Activated CD4-positive, alpha-beta T cell treated with anti-CD3 and anti-CD28 coated beads, Interleukin-2, amount 10 ng/mL, durations not matched to agents 7 days and 5 days (primary cell): ENCODE data around the gene CSNK2A2. TPM values are rescaled to one million over a fixed set of nuclear protein-coding genes. Genes with fewer than 3 reads are reported as not detected.

Experiments
- CTCF ChIA-PET: fragments of 350-600 bp; sonication (Branson Sonifier 250); formaldehyde crosslinking; loops from one replicate; lab custom pipeline; 2021; ENCODE audit warnings: antibody characterized with exemption; lab: Charles Lee
- POLR2A ChIA-PET: fragments of 350-600 bp; sonication (Branson Sonifier 250); formaldehyde crosslinking; loops from one replicate; lab custom pipeline; 2021; ENCODE audit warnings: antibody characterized with exemption; lab: Charles Lee
- DNase-seq: peaks from one replicate; pipeline ENCODE4 v3.0.0-alpha.2; 2020
- H3K27ac Mint-ChIP-seq: one replicate; pipeline ENCODE4 v1.8.0; 2021; ENCODE audit warnings: mild to moderate bottlenecking, moderate library complexity, mixed read lengths
- H3K27me3 Mint-ChIP-seq: one replicate; pipeline ENCODE4 v1.8.0; 2021; ENCODE audit warnings: mixed read lengths
- H3K36me3 Mint-ChIP-seq: one replicate; pipeline ENCODE4 v1.8.0; 2021; ENCODE audit warnings: low read depth, mixed read lengths
- H3K4me1 Mint-ChIP-seq: one replicate; pipeline ENCODE4 v1.8.0; 2021; ENCODE audit warnings: mixed read lengths
- H3K4me3 Mint-ChIP-seq: one replicate; pipeline ENCODE4 v1.8.0; 2021; ENCODE audit warnings: mild to moderate bottlenecking, moderate library complexity, mixed read lengths
- H3K9me3 Mint-ChIP-seq: one replicate; pipeline ENCODE4 v1.8.0; 2021; ENCODE audit warnings: mixed read lengths
- total RNA-seq, 2 experiments: library from RNA; stranded (reverse); gene quantifications; one replicate each; pipeline ENCODE4 v1.2.3, GENCODE V29; 2021

The CSNK2A2 gene
- total RNA-seq, 2 experiments from 2014 or later = 64.8 to 70.4 TPM

DNA sequence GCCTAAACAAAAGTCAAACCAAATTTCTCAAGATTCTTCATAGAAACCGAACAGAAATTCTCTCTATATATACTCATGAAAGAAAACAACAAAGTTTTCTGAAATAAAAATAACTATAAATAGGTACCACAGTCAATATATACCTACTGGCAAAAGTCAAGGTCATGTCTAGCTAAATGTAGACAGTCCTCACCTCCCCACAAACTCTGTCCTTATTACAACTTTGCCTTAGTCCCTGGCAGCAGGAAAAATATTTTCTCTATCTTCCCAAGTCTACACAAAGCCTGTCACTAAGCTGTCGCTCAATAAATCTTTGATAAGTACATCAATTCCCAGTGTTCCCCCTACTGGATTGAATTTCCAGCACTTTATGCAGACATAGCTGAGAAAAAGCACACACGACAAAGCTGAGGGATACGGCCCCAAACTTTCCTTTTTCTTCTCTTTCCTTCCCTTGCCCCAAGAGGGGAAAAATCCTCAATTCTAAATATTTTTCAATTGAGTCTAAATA, 71.4 kb downstream of the CSNK2A2 start:
- H3K36me3 Mint-ChIP-seq = peaks cover 10% of the 10 kb centered on the region
- H3K9me3 Mint-ChIP-seq = no peaks in the 10 kb centered on the region
- H3K4me1 Mint-ChIP-seq = peaks cover 58% of the 10 kb centered on the region
- ChIA-PET CTCF (interaction anchor here (1.1 to 2.3 kb wide), 5 partner anchors 11 to 26 kb away, joined by 3 to 7 read pairs (median 6); no protein-coding TSS in a partner anchor), POLR2A (no interaction called here)
- H3K4me3 Mint-ChIP-seq = peak overlapping the region; percentile 80
- H3K27ac Mint-ChIP-seq = peak overlapping the region; percentile 76
- no peaks in the 10 kb centered on the region for H3K27me3 Mint-ChIP-seq
- DNase-seq = no peak

DNA sequence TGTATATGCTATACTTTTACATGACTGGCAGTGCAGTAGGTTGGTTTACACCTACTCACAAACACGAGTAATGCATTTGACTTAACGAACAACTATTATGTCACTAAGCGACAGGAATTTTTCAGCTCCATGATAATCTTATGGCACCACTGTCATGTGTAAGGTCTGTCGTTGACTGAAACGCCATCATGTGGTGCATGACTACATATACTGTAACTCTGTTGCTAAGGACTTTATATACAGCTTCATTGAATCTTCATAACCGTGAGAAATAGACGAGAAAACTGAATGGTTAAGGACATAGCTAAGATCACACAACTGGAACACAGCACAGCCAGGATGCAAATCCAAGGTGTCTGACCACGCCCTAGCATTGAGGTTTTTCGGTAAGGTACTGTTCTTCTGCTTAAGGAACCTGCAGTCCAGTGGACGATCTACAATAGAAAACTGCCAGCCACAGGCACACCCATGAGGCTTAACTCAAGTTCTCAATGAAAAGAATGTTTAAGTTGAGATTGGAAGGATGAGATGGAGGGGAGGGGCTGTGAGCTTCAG, 72.0 kb downstream of the CSNK2A2 start:
- DNase-seq = no peak
- H3K9me3 Mint-ChIP-seq = no peaks in the 10 kb centered on the region
- no peak overlapping the region for H3K27ac Mint-ChIP-seq
- peaks cover 63% of the 10 kb centered on the region for H3K4me1 Mint-ChIP-seq
- no peak overlapping the region for H3K4me3 Mint-ChIP-seq
- ChIA-PET POLR2A (no interaction called here), CTCF (interaction anchor here (1.1 to 2.2 kb wide), 3 partner anchors 10 to 17 kb away, joined by 3 to 7 read pairs (median 4); no protein-coding TSS in a partner anchor)
- no peaks in the 10 kb centered on the region for H3K27me3 Mint-ChIP-seq
- H3K36me3 Mint-ChIP-seq = peaks cover 10% of the 10 kb centered on the region

DNA sequence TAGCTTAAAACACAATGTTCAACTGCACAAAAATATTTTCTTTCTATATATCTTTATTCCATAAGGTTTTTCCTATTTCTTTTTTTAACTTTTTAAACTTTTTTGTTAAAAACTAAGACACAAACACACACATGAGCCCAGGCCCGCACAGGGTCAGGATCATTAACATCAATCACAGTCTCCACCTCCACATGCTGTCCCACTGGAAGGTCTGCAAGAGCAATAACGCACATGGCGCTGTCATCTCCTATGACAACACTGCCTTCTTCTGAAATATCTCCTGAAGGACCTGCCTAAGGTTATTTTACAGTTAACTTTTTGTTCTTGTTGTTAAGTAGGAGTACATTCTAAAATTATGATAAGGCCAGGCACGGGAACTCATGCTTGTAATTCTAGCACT, 72.9 kb downstream of the CSNK2A2 start:
- no peak overlapping the region for H3K27ac Mint-ChIP-seq
- H3K4me3 Mint-ChIP-seq = no peak overlapping the region
- DNase-seq = no peak
- no peaks in the 10 kb centered on the region for H3K27me3 Mint-ChIP-seq
- ChIA-PET CTCF (no interaction called here), POLR2A (no interaction called here)
- peaks cover 10% of the 10 kb centered on the region for H3K36me3 Mint-ChIP-seq
- no peaks in the 10 kb centered on the region for H3K9me3 Mint-ChIP-seq
- peaks cover 65% of the 10 kb centered on the region for H3K4me1 Mint-ChIP-seq

DNA sequence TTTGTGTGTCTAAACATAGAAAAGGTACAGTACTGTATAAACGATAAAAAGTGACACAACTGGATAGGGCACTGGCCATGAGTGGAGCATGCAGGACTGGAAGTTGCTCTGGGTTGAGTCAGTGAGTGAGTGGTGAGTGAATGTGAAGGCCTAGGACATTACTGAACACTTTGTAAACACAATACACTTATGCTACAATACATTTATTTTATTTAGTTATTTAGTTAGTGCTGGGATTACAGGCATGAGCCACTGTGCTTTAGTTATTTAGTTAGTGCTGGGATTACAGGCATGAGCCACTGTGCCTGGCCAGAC, 73.3 kb downstream of the CSNK2A2 start:
- peaks cover 9% of the 10 kb centered on the region for H3K36me3 Mint-ChIP-seq
- peaks cover 62% of the 10 kb centered on the region for H3K4me1 Mint-ChIP-seq
- CTCF ChIA-PET = no interaction called here
- no peak for DNase-seq
- no peaks in the 10 kb centered on the region for H3K9me3 Mint-ChIP-seq
- no peak overlapping the region for H3K4me3 Mint-ChIP-seq
- no peaks in the 10 kb centered on the region for H3K27me3 Mint-ChIP-seq
- POLR2A ChIA-PET = no interaction called here
- H3K27ac Mint-ChIP-seq = no peak overlapping the region

DNA sequence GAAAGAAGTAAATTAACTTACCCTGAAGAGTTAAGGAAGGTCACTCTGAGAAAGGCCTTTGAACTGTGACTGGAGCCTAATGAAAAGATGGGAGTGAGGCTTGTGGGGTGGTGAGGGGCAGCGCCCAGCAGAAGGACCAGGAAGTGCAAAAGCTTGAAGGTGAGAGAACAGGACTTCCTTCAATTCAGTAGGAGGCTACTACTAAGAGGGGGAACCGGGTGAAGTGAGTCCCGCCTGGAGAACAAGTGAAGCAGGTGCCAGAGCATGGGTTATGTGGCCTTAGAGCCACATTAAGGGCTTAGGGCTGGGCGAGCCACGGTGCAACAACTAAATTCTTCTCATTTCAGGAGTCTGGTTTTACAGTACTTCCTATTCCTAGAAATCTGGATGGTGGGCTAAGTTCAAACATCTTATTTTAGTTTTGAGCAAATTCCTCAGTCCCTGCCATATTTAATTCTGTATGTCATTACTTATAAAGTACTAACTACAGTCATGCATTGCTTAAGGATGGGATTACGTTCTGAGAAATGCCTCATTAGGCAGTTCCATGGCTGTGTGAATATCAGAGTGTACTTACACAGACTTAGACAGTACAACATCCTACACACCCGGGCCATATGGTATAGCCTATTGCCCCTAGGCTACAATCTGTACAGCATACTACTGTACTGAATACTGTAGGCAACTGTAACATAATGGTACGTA, 73.9 kb downstream of the CSNK2A2 start:
- DNase-seq = no peak
- Mint-ChIP-seq H3K9me3 (no peaks in the 10 kb centered on the region), H3K4me1 (peaks cover 59% of the 10 kb centered on the region), H3K27me3 (no peaks in the 10 kb centered on the region), H3K36me3 (peaks cover 6% of the 10 kb centered on the region), H3K27ac (no peak overlapping the region), H3K4me3 (no peak overlapping the region)
- ChIA-PET CTCF (interaction anchor here (1.4 to 2.3 kb wide), 2 partner anchors 15 to 22 kb away, joined by 3 to 8 read pairs; no protein-coding TSS in a partner anchor), POLR2A (interaction anchor here (0.6 to 0.7 kb wide), 2 partner anchors 17 to 1843 kb away, joined by 3 to 5 read pairs; no protein-coding TSS in a partner anchor)

DNA sequence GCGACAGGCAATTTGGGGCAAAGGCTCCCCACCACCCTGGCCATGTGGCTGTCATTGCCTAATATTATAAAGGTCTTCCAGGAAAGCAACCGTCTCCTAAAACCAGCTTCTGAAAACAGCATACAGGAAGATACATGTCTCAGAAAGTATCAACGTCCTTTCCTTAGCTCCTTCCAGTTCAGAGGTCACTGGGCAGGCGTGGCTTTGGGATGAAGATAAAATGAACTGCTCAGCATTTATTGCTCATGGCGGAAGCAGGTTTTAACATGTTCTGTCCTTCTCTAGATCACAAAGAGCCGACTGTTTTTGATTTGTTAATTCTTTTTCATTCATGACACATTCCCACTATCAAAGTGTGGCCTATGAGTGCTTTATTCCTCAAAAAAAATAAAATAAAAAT, 76.8 kb downstream of the CSNK2A2 start:
- Mint-ChIP-seq H3K27ac (no peak overlapping the region), H3K4me1 (peaks cover 42% of the 10 kb centered on the region)
- POLR2A ChIA-PET = no interaction called here

DNA sequence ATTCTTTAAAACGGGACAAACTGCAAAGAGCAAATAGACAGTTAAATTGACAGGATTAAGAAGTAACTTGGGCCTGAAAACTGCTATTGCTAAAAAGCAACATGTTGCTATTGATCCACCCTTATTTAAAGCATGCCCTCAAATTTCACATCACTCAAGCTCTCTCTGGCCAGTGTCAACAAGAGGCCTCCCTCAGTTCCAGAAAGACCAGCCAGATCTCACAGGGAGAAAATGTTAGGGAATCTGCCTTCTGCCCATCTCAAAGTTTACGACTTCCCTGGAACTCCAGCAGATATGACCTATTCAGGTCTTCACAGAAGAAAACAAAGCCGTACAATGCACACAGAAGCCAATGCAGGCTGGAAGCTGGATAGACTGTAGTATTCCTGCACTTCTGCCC, 77.7 kb downstream of the CSNK2A2 start:
- Mint-ChIP-seq H3K27ac (no peak overlapping the region), H3K36me3 (peaks cover 9% of the 10 kb centered on the region), H3K4me1 (peaks cover 35% of the 10 kb centered on the region), H3K27me3 (no peaks in the 10 kb centered on the region), H3K4me3 (no peak overlapping the region), H3K9me3 (no peaks in the 10 kb centered on the region)
- POLR2A ChIA-PET = no interaction called here
- no peak for DNase-seq
- CTCF ChIA-PET = interaction anchor here (1.3 kb wide), 1 partner anchor 120 kb away, joined by 3 read pairs; no protein-coding TSS in a partner anchor

More for the DNA sequence above, 76.8 kb downstream of the CSNK2A2 start:
- H3K9me3 Mint-ChIP-seq = no peaks in the 10 kb centered on the region
- CTCF ChIA-PET = interaction anchor here (1.1 to 1.3 kb wide), 3 partner anchors 8 to 121 kb away, joined by 3 to 6 read pairs (median 5); no protein-coding TSS in a partner anchor
- DNase-seq = no peak
- no peaks in the 10 kb centered on the region for H3K27me3 Mint-ChIP-seq
- H3K36me3 Mint-ChIP-seq = peaks cover 2% of the 10 kb centered on the region
- no peak overlapping the region for H3K4me3 Mint-ChIP-seq

DNA sequence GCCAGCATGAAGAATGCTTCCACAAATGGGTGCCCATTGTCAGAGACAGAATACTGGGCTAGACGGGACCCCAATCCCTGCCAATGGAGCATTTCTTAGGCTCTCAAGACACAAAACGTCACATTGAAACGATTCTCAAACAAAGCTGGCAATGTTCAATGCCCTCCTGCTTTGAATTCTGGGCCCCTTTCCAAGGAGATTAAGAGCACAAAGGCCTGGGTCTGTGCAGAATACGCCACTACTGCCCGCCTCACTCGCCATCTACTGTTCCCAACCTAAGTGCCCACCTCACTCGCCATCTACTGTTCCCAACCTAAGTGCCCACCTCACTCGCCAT, 78.4 kb downstream of the CSNK2A2 start:
- H3K4me1 Mint-ChIP-seq = peaks cover 31% of the 10 kb centered on the region

DNA sequence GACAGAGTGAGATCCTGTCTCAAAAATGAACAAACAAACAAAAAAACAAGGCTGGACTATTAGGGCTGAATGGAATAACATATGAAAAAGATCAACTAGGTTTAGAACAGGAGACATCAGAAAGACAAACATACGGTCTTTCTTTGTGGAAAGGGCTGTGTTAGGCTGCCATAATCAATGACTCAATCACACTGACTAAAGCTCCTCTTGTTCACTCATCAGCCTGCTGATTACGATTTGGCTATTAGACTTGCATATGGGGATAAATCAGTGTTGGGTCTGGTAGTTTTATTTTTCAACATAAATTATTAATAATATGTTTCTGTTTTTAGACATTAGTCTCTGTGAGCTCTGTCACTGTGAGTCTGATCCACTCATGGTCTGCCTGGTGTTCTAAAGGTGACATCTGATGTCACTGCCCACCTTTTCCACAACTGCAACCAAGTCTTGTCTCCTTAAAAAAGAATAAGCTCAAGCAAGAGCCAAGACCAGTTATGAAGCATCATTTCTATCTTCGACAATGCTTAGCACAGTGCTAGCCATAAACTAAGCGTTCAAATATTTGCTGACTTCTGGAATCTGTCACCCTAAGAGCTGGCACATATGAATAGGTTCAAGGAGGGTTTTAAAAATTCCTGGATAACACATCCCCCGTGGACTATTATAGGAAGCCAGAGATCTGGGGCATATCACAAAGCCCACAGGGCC, 79.0 kb downstream of the CSNK2A2 start:
- peaks cover 26% of the 10 kb centered on the region for H3K4me1 Mint-ChIP-seq
- H3K9me3 Mint-ChIP-seq = no peaks in the 10 kb centered on the region
- no peak overlapping the region for H3K27ac Mint-ChIP-seq
- ChIA-PET POLR2A (no interaction called here), CTCF (interaction anchor here (0.6 to 1.6 kb wide), 4 partner anchors 9 to 1699 kb away, joined by 3 to 5 read pairs (median 3); no protein-coding TSS in a partner anchor)
- no peaks in the 10 kb centered on the region for H3K27me3 Mint-ChIP-seq
- peaks cover 17% of the 10 kb centered on the region for H3K36me3 Mint-ChIP-seq
- DNase-seq = no peak
- no peak overlapping the region for H3K4me3 Mint-ChIP-seq

More for the DNA sequence above, 78.4 kb downstream of the CSNK2A2 start:
- Mint-ChIP-seq H3K27me3 (no peaks in the 10 kb centered on the region), H3K9me3 (no peaks in the 10 kb centered on the region), H3K27ac (no peak overlapping the region), H3K4me3 (no peak overlapping the region), H3K36me3 (peaks cover 16% of the 10 kb centered on the region)
- POLR2A ChIA-PET = no interaction called here
- CTCF ChIA-PET = no interaction called here
- no peak for DNase-seq

DNA sequence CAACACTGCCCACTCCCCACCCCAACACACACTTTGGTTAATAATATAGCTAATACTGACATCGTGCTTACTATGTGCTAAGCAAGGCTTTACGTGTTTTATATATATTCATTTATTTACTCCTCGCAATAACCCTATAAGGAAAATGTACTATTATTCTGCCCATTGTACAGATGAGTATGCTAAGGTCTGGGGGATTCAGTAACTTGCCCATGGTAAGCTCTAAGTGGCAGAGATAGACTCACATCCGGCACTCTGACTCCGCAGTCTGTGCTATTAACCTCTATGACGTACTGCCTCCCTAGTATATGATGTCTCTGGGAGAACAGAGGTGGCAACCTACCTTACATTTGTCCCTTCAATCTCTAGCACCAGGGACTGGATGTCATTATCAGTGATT, 81.4 kb downstream of the CSNK2A2 start:
- H3K27me3 Mint-ChIP-seq = no peaks in the 10 kb centered on the region
- DNase-seq = no peak
- POLR2A ChIA-PET = no interaction called here
- CTCF ChIA-PET = interaction anchor here (0.9 to 2.2 kb wide), 3 partner anchors 10 to 19 kb away, joined by 3 to 7 read pairs (median 3); partner anchors contain the start of gene CFAP20
- no peak overlapping the region for H3K27ac Mint-ChIP-seq
- no peak overlapping the region for H3K4me3 Mint-ChIP-seq
- H3K36me3 Mint-ChIP-seq = peaks cover 31% of the 10 kb centered on the region
- peaks cover 13% of the 10 kb centered on the region for H3K4me1 Mint-ChIP-seq
- H3K9me3 Mint-ChIP-seq = no peaks in the 10 kb centered on the region

DNA sequence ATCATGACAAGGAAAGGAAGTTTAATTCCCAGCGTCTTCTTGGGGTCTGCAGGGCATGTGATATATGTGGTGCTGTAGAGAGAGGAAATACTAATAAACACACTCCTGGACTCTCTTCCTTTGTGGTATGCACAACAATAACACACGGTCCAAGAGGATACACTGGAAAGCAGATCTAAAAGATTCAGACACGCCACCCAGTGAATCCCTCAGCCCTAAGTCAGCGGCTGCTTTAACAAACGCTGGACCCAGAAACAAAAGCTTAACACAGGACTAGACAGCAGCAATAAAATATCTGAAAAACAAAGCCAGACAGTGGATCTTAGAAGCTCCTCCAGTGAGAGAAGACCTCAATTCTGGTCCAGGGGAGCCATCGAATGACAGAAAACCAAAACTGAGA, 81.8 kb downstream of the CSNK2A2 start:
- no peak for DNase-seq
- H3K27me3 Mint-ChIP-seq = no peaks in the 10 kb centered on the region
- CTCF ChIA-PET = interaction anchor here (0.6 to 2.2 kb wide), 4 partner anchors 11 to 240 kb away, joined by 3 to 7 read pairs (median 4); partner anchors contain the start of gene CFAP20
- H3K4me1 Mint-ChIP-seq = peaks cover 10% of the 10 kb centered on the region
- peaks cover 31% of the 10 kb centered on the region for H3K36me3 Mint-ChIP-seq
- POLR2A ChIA-PET = no interaction called here
- H3K27ac Mint-ChIP-seq = no peak overlapping the region
- no peaks in the 10 kb centered on the region for H3K9me3 Mint-ChIP-seq
- H3K4me3 Mint-ChIP-seq = no peak overlapping the region

DNA sequence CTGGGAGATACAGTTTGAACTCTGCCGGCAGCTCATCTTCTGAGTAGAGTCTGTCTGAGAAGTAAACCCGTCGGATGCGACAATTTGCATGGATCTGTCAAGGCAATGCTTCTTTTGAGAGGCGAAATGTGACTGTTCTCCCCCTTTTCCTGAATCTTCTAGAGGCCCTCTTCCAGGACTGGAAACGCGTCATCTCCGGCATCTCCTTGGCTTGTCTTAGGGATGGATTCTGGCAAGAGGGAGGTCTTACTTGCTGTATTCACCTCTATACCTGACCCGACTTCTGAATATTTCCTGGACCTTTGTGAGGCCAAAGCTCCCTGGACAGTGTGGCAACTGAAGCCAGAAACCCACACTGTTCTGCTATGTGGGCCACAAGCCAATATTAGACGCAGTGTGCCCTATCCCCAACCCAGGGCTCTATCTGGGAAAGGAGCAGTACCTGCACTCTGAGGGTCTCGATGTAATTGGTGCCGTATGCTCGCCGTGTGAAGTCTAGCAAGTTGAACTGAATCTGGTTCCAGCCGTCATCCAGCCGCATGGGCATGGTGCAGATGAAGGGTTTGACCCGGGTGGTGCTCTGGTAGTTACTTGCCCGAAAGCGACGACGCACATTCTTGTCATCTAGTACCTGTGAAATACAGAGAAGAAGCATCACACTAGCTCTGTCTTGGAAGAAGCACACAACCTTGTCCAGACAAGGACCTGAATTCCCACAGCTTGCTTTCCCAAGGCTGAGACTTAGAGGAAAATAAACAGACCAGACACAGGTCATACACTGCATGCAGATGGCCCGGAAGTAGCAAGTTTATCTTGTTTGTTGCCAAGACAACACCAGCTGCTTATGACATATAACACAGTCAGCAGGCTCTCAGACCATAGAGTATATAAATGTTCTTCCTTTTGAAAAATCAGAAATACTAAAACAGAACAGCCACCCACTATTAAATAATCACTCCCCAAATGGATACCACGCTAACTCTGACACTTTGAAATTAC, 82.8 kb downstream of the CSNK2A2 start:
- no peaks in the 10 kb centered on the region for H3K9me3 Mint-ChIP-seq
- no peak for DNase-seq
- peaks cover 5% of the 10 kb centered on the region for H3K4me1 Mint-ChIP-seq
- ChIA-PET CTCF (interaction anchor here (0.6 to 2.2 kb wide), 3 partner anchors 11 to 239 kb away, joined by 4 to 7 read pairs (median 4); no protein-coding TSS in a partner anchor), POLR2A (no interaction called here)
- no peak overlapping the region for H3K27ac Mint-ChIP-seq
- no peak overlapping the region for H3K4me3 Mint-ChIP-seq
- H3K27me3 Mint-ChIP-seq = no peaks in the 10 kb centered on the region
- peaks cover 31% of the 10 kb centered on the region for H3K36me3 Mint-ChIP-seq
